Left lung (tissue), 10 donors: Measurements from ENCODE around the gene CDHR3. TPM values are rescaled to one million over a fixed set of nuclear protein-coding genes. Genes with fewer than 3 reads are reported as not detected.
"Not testable (repeated sequence)": the region's sequence is repeated elsewhere in the genome, so short reads cannot be mapped to it uniquely, and the experiment has no call there.

Experiments used
- ATAC-seq: fragments of 200-7000 bp; cut with Tn5 transposase; one replicate; pipeline ENCODE4 v1.9.1; 2020; ENCODE audit warnings: moderate library complexity
- DNase-seq, 4 donors: peaks; one replicate each; pipeline ENCODE4 v3.0.0-alpha.2; 2013 to 2020
- H3K27ac ChIP-seq, 2 donors: fragments of 200-600 bp; sonication (generic) in 1 of 2; one replicate each; pipeline versions ENCODE4 v1.5.0 to v1.8.0; 2020 to 2021
- H3K27me3 ChIP-seq, 2 donors: fragments of 200-600 bp; sonication (generic) in 1 of 2; one replicate each; pipeline versions ENCODE4 v1.5.0 to v1.8.0; 2020 to 2021
- H3K36me3 ChIP-seq, 2 donors: fragments of 200-600 bp; sonication (generic) in 1 of 2; one replicate each; pipeline versions ENCODE4 v1.5.0 to v1.8.0; 2020 to 2021
- H3K4me1 ChIP-seq, 2 donors: fragments of 200-600 bp; one replicate each; pipeline ENCODE4 v1.8.0; 2021
- H3K4me3 ChIP-seq, 2 donors: fragments of 200-600 bp; sonication (generic) in 1 of 2; one replicate each; pipeline versions ENCODE4 v1.5.0 to v1.8.0; 2020 to 2021; ENCODE audit warnings: mild to moderate bottlenecking in 1 of 2
- H3K9me3 ChIP-seq, 2 donors: fragments of 200-600 bp; sonication (generic) in 1 of 2; one replicate each; pipeline versions ENCODE4 v1.5.0 to v1.8.0; 2020 to 2021
- intact Hi-C, 2 donors: fragments of 100-400 bp; cut with DNase I; formaldehyde crosslinking; loops; one replicate each; pipeline versions ENCODE4 v1.11.2 to v1.14.2; 2022
- polyA plus RNA-seq, 6 donors: library from polyadenylated mRNA; unstranded; fragments of 120-200 nt; gene quantifications; one replicate each; pipeline ENCODE4 v1.2.1, GENCODE V29; 2013; ENCODE audit not compliant: insufficient read length in 6 of 6
- total RNA-seq, 2 donors: library from RNA; stranded (reverse); fragmentation: NEBNext Ultra II Directional; extraction: Animal tissue kit (Norgen Biotek cat#: 25700); gene quantifications; one replicate each; pipeline ENCODE4 v1.2.1, GENCODE V29; 2021
- TF ChIP-seq, protein P1 (sequence below), 2 donors: fragments of 200-600 bp; sonication (generic) in 1 of 2; IDR thresholded peaks; one replicate each; pipeline versions ENCODE4 v1.5.0 to v1.8.0; 2021; ENCODE audit warnings: antibody characterized with exemption in 2 of 2
- donor health status: DM: no; HTN: yes; CAD: no.
- donor health status: DM: no; HTN: no; CAD: no.

The CDHR3 gene
- total and polyA plus RNA-seq, 8 donors: 2.8 to 44.0 (median 24.8) TPM

DNA sequence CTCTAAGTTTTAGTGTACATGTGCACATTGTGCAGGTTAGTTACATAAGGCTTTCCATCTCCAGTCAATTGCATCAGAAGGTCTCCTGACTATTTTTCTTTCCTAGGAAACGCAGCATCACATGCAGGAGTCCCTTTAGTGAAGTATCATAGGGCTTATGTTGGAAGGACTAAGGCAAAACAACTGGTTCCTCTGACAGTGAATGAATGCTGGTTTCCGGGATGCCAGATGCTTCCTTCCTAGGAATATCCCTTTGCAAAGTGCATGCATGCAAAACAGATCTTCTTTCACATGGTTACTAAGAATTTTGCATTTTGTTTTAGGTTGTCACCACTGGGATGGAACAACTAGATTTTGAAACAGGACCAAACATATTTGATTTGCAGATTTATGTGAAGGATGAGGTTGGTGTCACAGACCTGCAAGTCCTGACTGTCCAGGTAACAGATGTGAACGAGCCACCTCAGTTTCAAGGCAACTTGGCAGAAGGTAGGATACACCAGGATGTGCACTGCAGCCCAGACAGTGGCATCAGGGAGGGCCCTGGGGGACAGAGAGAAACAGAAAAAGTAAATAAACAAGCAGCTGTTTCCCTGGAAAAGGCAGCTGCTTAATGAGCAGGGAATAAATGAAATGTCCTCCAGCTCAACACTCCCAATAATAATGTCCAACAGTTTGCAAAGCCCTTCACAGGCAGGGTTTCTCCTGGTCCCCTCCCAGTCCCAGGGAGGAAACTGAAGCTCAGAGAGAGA, 17.8 kb downstream of the CDHR3 start:
- ATAC-seq (no peak), DNase-seq (no peak)
- H3K4me3 ChIP-seq: no peak overlapping the region
- TF ChIP-seq, protein P1, sequence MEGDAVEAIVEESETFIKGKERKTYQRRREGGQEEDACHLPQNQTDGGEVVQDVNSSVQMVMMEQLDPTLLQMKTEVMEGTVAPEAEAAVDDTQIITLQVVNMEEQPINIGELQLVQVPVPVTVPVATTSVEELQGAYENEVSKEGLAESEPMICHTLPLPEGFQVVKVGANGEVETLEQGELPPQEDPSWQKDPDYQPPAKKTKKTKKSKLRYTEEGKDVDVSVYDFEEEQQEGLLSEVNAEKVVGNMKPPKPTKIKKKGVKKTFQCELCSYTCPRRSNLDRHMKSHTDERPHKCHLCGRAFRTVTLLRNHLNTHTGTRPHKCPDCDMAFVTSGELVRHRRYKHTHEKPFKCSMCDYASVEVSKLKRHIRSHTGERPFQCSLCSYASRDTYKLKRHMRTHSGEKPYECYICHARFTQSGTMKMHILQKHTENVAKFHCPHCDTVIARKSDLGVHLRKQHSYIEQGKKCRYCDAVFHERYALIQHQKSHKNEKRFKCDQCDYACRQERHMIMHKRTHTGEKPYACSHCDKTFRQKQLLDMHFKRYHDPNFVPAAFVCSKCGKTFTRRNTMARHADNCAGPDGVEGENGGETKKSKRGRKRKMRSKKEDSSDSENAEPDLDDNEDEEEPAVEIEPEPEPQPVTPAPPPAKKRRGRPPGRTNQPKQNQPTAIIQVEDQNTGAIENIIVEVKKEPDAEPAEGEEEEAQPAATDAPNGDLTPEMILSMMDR (IDR thresholded peaks at IDR 0.05): no peak
- intact Hi-C loops: no loop called here
- no peaks in the 10 kb centered on the region for H3K4me1 ChIP-seq
- no peaks in the 10 kb centered on the region for H3K27me3 ChIP-seq
- no peaks in the 10 kb centered on the region for H3K9me3 ChIP-seq
- no peaks in the 10 kb centered on the region for H3K36me3 ChIP-seq
- no peak overlapping the region for H3K27ac ChIP-seq

DNA sequence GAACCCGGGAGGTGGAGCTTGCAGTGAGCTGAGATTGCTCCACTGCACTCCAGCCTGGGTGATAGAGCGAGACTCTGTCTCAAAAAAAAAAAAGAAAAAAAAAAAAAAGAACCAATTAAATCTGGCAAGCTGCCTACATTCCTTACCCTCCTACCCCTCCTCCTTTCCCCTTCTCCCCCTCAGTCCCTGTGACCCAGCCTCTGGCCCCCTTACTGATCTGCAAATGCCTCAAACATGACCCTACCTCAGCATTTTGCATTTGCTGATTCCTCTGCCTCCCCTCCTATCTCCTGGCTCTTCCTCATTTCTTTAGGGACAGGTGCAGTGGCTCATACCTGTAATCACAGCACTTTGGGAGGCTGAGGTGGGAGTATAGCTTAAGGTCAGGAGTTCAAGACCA, 19.3 kb downstream of the CDHR3 start:
- Histone ChIP-seq H3K4me1 (no peaks in the 10 kb centered on the region), H3K36me3 (no peaks in the 10 kb centered on the region), H3K27ac (no peak overlapping the region), H3K4me3 (no peak overlapping the region), H3K9me3 (no peaks in the 10 kb centered on the region), H3K27me3 (no peaks in the 10 kb centered on the region)
- intact Hi-C loops: no loop called here
- no peak for ATAC-seq
- DNase-seq: no peak
- TF ChIP-seq, protein P1 (IDR thresholded peaks at IDR 0.05): no peak

DNA sequence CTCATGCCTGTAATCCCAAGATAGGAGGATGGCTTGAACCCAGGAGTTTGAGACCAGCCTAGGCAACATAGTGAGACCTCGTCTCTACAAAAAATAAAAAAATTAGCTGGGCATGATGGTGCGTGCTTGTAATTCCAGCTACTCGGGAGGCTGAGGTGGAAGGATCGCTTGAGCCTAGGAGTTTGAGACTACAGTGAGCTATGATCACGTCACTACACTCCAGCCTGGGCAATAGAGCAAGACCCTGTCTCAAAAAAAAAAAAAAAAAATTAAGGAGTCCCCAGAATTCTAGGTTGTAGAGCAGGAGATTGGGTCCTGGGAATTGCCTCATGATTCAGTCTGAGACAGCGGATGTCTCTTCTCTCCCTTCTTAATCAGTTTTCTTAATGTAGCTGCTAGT, 21.7 kb downstream of the CDHR3 start:
- DNase-seq, H3K36me3 ChIP-seq, intact Hi-C loops, H3K27me3 ChIP-seq, H3K27ac ChIP-seq, H3K4me3 ChIP-seq, H3K4me1 ChIP-seq, H3K9me3 ChIP-seq, ATAC-seq: not testable (repeated sequence)

DNA sequence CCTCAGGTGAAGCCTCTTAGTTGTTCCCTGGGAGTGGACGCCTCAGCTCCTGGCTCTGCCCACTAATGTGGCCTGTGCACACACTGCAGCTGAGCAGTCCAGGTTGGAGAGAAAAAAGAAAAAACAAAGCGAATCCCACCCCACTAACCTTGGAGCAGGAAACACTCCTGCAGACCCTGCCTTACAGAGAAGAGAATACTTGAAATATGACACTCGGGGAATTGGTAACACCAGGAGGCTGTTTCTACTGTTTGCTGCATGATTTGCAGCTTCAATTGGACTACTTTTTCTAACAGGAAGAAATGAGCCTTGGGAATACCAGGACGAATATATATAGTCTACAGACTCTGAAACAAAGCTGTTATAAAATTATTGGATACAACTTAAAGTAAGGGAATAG, 22.2 kb downstream of the CDHR3 start:
- TF ChIP-seq, protein P1 (IDR thresholded peaks at IDR 0.05): no peak
- intact Hi-C loops: no loop called here
- ATAC-seq (peak; percentile 22), DNase-seq (no peak)
- Histone ChIP-seq H3K9me3 (no peaks in the 10 kb centered on the region), H3K36me3 (no peaks in the 10 kb centered on the region), H3K27me3 (no peaks in the 10 kb centered on the region), H3K4me3 (no peak overlapping the region), H3K27ac (no peak overlapping the region), H3K4me1 (no peaks in the 10 kb centered on the region)

DNA sequence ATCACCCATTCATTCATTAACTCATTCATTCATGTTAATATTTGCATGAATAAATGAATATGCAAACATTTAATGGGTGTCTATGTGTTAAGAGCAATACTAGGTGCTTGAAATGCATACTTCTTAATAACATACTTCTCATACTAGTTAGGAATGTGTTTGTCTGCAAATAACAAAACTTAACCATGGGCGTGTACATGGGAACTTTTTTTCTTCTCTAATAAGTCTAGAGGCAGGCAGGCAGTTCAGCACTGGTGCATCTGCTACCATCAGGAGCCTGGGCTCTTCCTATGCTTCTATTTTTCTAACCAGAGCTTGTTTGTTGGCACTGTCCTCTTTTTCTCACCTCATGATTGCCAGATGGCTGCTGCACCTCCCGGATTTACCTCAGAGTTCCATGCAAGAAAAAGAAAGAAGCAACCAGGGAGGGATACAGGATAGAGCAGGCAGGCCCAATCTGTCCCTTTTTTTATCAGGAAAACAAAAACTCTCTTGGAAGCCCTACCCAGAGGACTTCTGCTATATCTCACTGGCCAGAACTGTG, 22.7 kb downstream of the CDHR3 start:
- ATAC-seq: peak; percentile 69
- TF ChIP-seq, protein P1 (IDR thresholded peaks at IDR 0.05): no peak
- Histone ChIP-seq H3K36me3 (no peaks in the 10 kb centered on the region), H3K27me3 (no peaks in the 10 kb centered on the region), H3K4me3 (no peak overlapping the region), H3K4me1 (no peaks in the 10 kb centered on the region), H3K27ac (no peak overlapping the region), H3K9me3 (no peaks in the 10 kb centered on the region)
- no peak for DNase-seq
- intact Hi-C loops: no loop called here
